ENCODE results near the gene ZNF543.

Gene ZNF543

DNA sequence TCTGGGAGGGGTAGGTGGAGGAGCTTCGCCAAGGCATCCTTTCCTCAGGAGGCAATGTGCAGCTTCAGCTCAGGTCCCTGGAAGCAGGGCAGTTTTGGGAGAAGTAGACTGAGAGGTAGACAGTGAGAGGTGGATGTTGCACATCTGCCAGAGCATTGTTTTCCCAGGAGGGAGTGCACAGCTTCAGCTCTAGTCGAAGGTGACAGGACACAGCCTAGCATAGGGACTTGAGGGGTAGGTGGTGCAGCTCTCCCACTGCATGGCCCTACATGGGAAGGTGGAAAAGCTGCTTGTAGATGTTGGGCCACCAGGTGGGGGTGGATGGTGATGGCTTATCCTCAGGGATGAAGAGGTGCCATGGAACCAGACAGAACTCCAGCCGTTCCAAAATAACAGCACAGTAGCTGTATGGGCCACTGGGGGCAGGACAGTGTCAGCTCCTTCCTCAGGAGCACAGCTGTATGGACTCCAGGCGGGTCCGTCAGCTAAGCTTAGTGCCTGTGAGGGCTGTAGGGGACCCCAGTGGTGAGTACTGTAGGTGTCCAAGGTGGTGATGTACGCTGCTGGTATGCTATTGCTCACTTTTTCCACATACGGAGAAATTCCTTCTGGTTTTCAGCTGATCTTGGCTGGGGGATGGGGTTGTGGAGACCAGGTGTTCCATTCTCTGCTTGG, 17.4 kb upstream of the ZNF543 start:
- TF ChIP-seq, protein P1, sequence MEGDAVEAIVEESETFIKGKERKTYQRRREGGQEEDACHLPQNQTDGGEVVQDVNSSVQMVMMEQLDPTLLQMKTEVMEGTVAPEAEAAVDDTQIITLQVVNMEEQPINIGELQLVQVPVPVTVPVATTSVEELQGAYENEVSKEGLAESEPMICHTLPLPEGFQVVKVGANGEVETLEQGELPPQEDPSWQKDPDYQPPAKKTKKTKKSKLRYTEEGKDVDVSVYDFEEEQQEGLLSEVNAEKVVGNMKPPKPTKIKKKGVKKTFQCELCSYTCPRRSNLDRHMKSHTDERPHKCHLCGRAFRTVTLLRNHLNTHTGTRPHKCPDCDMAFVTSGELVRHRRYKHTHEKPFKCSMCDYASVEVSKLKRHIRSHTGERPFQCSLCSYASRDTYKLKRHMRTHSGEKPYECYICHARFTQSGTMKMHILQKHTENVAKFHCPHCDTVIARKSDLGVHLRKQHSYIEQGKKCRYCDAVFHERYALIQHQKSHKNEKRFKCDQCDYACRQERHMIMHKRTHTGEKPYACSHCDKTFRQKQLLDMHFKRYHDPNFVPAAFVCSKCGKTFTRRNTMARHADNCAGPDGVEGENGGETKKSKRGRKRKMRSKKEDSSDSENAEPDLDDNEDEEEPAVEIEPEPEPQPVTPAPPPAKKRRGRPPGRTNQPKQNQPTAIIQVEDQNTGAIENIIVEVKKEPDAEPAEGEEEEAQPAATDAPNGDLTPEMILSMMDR (IDR thresholded peaks at IDR 0.05; ENCODE audit: extremely low read depth, missing control alignments): no peak
- DNase-seq (ENCODE audit: low spot score): no peak

- TF ChIP-seq, protein P1 (IDR thresholded peaks at IDR 0.05; ENCODE audit: extremely low read depth, missing control alignments): no peak
- no peak for DNase-seq (ENCODE audit: low spot score)
These were observed 15.2 kb upstream of the ZNF543 start for GRCh38 chr19:57305056-57305455.

DNA sequence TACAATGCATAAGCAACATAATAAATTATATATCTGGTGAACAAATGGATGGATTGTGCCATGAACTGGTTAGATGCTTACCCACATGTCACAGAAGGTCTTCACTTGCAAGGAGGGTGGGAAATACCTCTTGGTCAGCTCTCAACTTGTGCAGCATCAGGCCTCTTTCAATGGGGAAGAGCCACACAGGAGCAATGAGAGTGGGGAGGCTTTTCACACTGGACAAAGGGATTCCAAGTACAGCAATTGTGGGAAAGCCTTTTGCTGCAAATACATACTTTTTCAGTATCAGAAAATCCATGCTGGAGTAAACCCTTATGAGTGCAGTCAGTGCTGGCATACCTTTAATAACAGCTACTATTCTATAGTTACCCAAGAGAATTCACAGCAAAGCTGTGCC, 11.8 kb upstream of the ZNF543 start:
- TF ChIP-seq, protein P1 (IDR thresholded peaks at IDR 0.05; ENCODE audit: extremely low read depth, missing control alignments): no peak
- no peak for DNase-seq (ENCODE audit: low spot score)

GRCh38 chr19:57310792-57311191, 9.5 kb upstream of the ZNF543 start:
- no peak for DNase-seq (ENCODE audit: low spot score)
- TF ChIP-seq, protein P1 (IDR thresholded peaks at IDR 0.05; ENCODE audit: extremely low read depth, missing control alignments): no peak

GRCh38 chr19:57314146-57314545, 6.1 kb upstream of the ZNF543 start:
- no peak for DNase-seq (ENCODE audit: low spot score)
- TF ChIP-seq, protein P1 (IDR thresholded peaks at IDR 0.05; ENCODE audit: extremely low read depth, missing control alignments): no peak

DNA sequence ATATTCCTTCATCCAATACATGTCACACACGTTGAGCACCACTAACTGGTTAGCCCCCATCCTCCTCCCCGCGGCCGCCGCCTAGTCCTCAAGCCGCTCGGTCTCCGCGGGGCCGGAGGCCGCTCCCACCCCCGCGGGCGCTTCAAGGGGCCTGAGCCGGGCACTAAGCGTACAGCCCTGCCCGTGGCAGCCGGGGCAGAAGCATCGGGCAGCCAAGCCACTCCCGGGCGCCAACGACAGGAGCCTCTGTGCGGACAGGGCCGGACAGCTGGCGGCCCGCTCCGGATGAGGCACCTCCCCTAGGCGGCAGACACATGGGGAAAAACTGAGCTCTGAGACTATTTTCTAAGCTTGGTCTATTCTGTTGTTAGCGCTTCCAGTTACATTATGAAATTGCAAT, 2.8 kb upstream of the ZNF543 start:
- TF ChIP-seq, protein P1 (IDR thresholded peaks at IDR 0.05; ENCODE audit: extremely low read depth, missing control alignments): no peak
- DNase-seq (ENCODE audit: low spot score): no peak

DNA sequence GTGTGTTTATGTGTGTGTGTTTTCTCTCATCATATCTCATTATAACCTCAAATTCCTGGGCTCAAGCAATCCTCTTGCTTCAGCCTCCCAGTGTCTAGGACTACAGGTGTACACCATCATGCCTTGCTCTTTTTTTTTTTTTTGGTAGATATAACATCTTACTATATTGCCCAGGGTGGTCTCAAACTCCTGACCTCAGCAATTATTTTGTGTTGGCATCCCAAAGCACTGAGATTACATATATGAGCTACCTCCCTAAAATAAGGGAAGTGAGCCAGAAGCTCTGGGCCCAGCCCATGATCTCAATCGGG, 448 bp upstream of the ZNF543 start:
- TF ChIP-seq, protein P1 (IDR thresholded peaks at IDR 0.05; ENCODE audit: extremely low read depth, missing control alignments): no peak
- DNase-seq (ENCODE audit: low spot score): no peak

Measured in GM20000 (cell line).